ENCODE measurements around the gene CDK2AP2. TPM values are rescaled to one million over a fixed set of nuclear protein-coding genes. Genes with fewer than 3 reads are reported as not detected.
"Not testable (repeated sequence)": the region's sequence is repeated elsewhere in the genome, so short reads cannot be mapped to it uniquely, and the experiment has no call there.

Gene CDK2AP2
- total RNA-seq, 1 donor, result 22.1 TPM

- peak; percentile 98 for DNase-seq (ENCODE audit: low read depth)
- H3K4me3 ChIP-seq (ENCODE audit: low read depth, low read length), result peak within 1 kb of the TSS; percentile 80
- peak; percentile 44 for TF ChIP-seq CTCF (IDR thresholded peaks at IDR 0.05; ENCODE audit: insufficient read depth, low read length)
These were observed 24.8 kb downstream of the CDK2AP2 start, which contains the start of gene AIP for GRCh38 chr11:67482827-67483798. Gene AIP, plus strand, starts transcription at chr11:67483026. Its CDS starts 133 bp downstream, at chr11:67483159.

- H3K4me3 ChIP-seq (ENCODE audit: low read depth, low read length), result peak overlapping the region; percentile 80
- TF ChIP-seq CTCF (IDR thresholded peaks at IDR 0.05; ENCODE audit: insufficient read depth, low read length), result no peak
- no peak for DNase-seq (ENCODE audit: low read depth)
These were observed 25.6 kb downstream of the CDK2AP2 start for GRCh38 chr11:67482275-67482826.

GRCh38 chr11:67477344-67478050 is 30.5 kb downstream of the CDK2AP2 start:
- not testable (repeated sequence) for DNase-seq (ENCODE audit: low read depth); H3K4me3 ChIP-seq (ENCODE audit: low read depth, low read length)

GRCh38 chr11:67476692-67477091 is 31.3 kb downstream of the CDK2AP2 start:
- DNase-seq (ENCODE audit: low read depth); H3K4me3 ChIP-seq (ENCODE audit: low read depth, low read length): not testable (repeated sequence)

GRCh38 chr11:67472882-67473281 is 35.1 kb downstream of the CDK2AP2 start:
- DNase-seq (ENCODE audit: low read depth), result no peak
- no peak for TF ChIP-seq CTCF (IDR thresholded peaks at IDR 0.05; ENCODE audit: insufficient read depth, low read length)
- no peak overlapping the region for H3K4me3 ChIP-seq (ENCODE audit: low read depth, low read length)

GRCh38 chr11:67470337-67471002 is 37.5 kb downstream of the CDK2AP2 start:
- no peak for DNase-seq (ENCODE audit: low read depth)
- no peak for TF ChIP-seq CTCF (IDR thresholded peaks at IDR 0.05; ENCODE audit: insufficient read depth, low read length)
- no peak overlapping the region for H3K4me3 ChIP-seq (ENCODE audit: low read depth, low read length)

GRCh38 chr11:67469508-67469811 is 38.5 kb downstream of the CDK2AP2 start:
- peak overlapping the region; percentile 73 for H3K4me3 ChIP-seq (ENCODE audit: low read depth, low read length)
- no peak for DNase-seq (ENCODE audit: low read depth)
- TF ChIP-seq CTCF (IDR thresholded peaks at IDR 0.05; ENCODE audit: insufficient read depth, low read length), result no peak
